Activated CD4-positive, alpha-beta T cell treated with anti-CD3 and anti-CD28 coated beads for 24 hours (primary cell): ENCODE measurements around the gene NEURL2.
"Not testable (repeated sequence)": the region's sequence is repeated elsewhere in the genome, so short reads cannot be mapped to it uniquely, and the experiment has no call there.

Source experiments
- DNase-seq, 2 donors: peaks; one replicate each; pipeline ENCODE4 v3.0.0-alpha.2; 2020; ENCODE audit warnings: low read depth in 2 of 2

Gene NEURL2, protein sequence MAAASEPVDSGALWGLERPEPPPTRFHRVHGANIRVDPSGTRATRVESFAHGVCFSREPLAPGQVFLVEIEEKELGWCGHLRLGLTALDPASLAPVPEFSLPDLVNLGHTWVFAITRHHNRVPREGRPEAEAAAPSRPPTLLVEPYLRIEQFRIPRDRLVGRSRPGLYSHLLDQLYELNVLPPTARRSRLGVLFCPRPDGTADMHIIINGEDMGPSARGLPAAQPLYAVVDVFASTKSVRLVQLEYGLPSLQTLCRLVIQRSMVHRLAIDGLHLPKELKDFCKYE

DNA sequence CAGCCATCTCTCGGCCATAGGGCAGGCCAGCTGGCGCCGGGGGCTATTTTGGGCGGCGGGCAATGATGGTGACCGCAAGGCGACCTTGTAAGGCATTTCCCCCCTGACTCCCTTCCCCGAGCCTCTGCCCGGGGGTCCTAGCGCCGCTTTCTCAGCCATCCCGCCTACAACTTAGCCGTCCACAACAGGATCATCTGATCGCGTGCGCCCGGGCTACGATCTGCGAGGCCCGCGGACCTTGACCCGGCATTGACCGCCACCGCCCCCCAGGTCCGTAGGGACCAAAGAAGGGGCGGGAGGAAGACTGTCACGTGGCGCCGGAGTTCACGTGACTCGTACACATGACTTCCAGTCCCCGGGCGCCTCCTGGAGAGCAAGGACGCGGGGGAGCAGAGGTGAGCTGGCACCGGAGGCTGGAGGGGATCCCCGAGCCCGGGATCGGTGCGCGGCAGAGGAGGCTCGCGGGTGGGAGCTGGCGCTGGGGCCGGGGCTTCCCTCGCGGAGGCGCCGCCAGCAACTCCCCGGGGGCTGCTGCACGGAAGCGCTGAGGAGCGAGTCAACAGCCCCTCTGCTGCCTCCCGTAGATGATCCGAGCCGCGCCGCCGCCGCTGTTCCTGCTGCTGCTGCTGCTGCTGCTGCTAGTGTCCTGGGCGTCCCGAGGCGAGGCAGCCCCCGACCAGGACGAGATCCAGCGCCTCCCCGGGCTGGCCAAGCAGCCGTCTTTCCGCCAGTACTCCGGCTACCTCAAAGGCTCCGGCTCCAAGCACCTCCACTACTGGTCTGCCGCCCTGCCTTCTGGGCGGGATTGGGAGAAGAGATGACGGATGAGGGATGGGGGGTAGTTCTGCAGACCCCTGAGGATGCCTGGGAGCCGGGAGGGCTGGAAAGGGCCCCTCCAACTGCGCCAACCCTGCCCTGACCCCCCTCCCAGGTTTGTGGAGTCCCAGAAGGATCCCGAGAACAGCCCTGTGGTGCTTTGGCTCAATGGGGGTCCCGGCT lies at the start of gene NEURL2, which contains the start of gene CTSA:
NEURL2 (minus strand) TSS at position 224 of the 999 bp plus-strand sequence; CDS start at position 7, 217 bp downstream.
CTSA (plus strand) TSS at position 351 of the 999 bp plus-strand sequence; CDS start at position 585, 234 bp downstream.
- DNase-seq, result peak; percentile 77 to 78

DNA sequence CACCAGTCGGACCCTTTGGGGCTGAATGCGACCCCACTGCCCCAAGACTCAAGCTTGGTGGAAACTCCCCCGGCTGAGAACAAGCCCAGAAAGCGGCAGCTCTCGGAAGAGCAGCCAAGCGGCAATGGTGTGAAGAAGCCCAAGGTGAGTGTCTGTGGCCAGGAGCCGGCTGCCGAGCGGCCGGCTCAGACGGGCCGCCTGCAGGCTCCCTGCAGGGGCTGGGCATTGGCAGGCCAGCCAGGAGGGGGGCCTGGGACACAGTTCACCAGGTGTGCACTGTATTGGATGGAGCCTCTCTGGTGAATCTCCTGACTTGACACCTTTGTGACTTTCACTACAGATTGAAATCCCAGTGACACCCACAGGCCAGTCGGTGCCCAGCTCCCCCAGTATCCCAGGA lies 49.5 kb upstream of the NEURL2 start:
- DNase-seq, result no peak

DNA sequence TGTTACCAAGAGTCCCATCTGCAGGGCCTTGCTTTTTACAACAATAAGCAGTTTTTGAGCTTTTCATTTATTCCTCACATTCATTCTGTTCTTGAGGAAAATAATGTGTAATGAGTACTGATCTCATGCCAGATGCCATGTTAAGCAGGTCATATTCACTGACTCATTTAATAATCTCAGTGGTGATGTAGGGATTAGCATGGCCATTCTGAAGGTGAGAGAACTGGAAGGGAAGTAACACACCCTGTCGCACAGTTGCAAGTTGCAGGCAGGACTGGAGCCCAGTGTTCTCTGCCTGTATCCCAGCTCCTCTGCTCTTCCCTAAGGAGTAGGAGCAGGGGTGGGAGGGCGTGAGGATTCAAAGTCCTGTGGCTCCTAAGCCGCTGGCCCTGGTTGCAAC lies 49.0 kb upstream of the NEURL2 start:
- DNase-seq, result no peak

DNA sequence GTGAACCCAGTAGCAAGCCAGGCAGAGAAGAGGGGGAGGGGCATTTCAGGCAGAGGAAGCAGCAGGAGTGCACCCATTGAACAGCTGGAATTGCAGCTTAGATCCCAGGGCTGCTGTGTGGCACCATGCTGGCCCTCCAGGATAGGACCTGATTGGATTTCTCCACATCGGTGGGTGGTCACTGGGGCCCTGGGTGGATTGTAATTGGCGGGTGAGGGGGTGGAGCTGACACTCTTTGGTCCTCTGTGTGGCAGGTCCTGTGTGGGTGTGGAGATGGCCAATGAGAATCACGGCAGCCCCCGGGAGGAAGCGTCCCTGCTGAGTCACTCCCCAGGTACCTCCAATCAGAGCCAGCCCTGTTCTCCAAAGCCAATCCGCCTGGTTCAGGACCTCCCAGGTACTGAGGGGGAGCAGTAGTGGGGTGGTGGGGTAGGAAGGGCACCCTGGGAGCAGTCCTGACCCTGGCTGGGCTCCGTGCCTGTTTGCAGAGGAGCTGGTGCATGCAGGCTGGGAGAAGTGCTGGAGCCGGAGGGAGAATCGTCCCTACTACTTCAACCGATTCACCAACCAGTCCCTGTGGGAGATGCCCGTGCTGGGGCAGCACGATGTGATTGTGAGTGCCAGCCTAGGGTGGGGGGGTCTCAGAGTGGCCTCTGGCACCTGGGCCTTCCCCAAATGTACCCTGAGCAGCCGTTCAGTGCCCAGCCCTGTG lies 47.9 kb upstream of the NEURL2 start:
- DNase-seq, result no peak

DNA sequence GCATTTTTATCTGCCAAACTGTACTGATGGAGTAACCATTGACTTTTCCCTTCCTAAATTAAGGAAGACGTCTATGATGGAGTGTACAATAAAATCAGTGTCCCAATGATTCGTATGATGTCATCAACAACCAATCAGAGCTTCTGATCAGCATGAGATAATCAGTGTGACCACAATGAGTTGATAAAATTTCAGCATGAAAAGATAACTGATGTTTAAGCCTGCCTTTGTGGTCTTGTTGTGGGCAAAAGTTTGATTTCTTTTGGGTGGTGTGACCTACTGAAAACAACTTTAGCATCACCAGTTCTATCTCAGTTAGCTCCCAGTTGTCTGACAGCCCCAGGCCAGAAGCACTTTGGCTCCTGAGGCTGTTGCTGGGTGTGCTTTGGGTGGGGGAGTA lies 46.8 kb upstream of the NEURL2 start:
- no peak for DNase-seq

DNA sequence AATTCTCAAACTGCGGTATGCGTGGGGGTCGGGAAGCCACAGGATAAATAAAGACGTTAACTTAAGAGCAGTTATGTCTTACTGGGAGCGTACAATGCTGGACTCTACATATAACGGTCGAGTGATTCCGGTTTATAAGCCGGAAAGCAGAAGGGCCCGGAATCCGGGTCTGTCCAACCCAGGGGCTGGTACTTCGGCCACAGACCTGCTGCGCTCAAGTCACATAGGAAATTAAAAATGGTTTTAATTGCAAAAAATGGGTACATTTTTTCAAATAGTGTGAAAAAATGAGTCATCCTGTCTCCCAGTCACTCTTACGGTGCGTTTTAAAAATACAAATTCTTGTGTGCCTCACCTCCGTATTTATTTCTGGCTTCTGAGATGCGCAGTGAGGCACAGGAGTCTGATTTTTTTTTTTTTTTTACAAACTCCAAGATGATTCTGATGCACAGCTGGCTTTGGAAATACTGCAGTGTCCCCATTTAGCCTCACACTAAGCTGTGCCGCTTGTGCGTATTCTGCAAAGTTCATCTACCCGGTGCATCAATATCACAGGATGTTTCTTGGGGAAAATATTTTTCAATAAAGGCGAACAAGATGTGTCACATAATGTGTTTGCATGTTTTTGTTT lies 44.5 kb upstream of the NEURL2 start:
- DNase-seq, result no peak

DNA sequence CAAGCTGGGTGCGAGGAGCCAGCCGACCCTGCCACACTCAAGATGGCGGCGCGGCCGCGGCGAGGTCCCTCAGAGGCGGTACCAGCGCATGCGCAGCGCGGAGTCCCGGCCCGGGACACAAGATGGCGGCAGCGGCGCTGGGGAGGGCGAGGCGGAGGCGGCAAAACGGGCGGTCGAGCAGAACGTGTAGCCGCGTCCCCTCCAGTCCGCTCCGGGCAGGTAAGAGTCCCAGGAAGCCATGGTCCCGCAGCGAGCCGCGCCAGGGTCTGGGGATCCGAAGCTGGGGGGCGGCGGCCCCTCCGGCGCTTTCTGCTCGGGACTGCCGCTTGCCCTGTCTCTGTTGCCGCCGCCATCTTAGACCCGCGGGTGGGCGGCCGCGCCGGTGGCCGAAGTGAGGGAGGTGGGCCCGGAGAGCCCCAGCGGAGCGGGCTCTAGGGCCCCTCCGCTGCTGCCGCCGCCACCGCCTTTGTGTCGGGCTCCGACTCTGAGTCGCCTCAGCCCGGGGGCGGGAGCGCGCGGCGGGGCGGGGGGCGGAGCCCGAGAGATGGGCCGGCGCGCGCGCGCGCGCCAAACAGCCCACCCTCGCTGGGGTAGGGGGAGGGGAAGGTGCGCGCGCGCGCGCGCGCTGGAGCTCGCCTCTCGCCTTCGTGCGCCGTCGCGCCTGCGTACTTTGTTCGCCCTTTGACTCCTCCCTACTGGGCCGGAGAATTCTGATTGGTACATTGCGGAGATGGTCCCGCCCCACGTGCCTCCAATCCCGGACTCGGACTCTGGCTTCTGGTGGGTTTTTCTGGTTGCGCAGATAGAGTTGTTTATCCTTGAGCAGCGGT lies 43.8 kb upstream of the NEURL2 start, which contains the start of gene PCIF1:
PCIF1 (plus strand) TSS at position 98 of the 830 bp plus-strand sequence. CDS start 4,317 bp downstream, outside the sequence.
- peak; percentile 98 to 99 for DNase-seq

DNA sequence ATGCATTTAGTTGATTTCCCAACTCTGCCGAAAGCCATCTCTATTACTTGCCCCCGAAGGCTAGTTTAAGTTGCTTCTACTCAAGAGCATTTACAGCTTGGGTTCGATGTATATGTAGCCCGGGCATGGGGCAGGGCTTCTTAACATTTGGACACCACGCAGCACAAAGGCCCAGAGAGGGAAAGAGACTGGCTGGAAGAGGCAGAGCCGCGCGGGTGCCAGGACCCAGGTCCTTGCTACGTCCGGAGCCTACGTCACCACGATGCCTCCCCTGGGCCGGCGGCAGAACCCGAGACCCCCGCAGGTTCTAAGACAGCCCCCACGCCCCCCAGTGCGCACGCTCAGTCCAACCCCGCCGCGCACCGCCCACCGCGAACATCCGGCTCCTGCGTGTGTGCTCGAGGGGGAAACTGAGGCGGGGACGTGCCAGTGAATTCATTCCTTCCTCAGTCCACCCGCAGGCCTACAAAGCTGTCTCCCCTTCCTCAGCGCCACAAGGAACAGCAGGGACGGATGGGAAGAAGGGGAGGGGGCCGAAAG lies 43.1 kb upstream of the NEURL2 start:
- DNase-seq, result peak in 1 of 2 donors; percentile 36

DNA sequence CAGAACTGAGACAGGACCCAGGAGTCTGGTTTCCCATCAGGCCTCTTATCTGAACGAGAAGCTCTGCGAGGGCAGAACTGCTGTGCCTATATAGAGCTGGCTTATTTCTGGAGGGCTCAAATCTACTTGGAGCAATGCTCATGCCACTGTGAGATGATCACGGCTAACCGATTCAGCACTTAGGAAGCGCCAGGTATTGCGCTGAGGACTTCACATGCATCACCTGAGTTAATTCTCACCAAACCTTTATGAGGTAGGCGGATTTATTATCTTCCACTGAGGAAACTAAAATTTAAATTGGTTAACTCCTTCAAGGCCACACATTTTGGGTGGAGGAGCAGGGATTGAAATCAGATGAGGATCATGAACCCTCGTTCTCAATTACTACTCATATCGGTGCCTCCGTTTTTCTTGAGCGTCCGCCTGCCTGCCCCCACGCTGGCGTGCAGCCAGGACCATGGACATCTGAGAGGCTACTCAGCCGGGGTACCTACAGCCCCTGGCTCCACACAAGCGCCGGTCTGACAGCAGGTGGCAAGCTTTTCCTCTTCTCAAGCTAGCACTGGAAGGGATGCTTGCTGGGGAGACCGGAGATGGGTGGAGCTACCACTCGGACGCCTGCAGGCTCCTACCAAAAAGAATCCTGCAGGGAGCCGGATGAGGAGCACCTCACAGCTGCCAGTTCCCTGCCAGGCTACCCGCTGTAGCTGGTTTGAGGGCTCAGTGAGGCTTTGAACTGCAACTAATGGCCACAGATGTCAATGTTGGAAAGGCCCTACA lies 42.4 kb upstream of the NEURL2 start:
- DNase-seq, result peak; percentile 39 to 52

DNA sequence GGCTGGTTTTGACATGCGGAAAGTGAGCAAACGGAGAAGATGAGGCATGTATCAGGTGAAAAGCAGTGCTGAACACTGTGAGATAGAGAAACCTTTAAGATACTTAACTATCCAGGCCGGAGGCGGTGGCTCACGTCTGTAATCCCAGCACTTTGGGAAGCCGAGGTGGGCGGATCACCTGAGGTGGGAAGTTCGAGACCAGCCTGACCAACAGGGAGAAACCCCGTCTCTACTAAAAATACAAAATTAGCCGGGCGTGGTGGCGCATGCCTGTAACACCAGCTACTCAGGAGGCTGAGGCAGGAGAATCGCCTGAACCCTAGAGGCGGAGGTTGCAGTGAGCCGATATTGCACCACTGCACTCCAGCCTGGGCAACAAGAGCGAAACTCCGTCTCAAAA lies 40.7 kb upstream of the NEURL2 start:
- not testable (repeated sequence) for DNase-seq

DNA sequence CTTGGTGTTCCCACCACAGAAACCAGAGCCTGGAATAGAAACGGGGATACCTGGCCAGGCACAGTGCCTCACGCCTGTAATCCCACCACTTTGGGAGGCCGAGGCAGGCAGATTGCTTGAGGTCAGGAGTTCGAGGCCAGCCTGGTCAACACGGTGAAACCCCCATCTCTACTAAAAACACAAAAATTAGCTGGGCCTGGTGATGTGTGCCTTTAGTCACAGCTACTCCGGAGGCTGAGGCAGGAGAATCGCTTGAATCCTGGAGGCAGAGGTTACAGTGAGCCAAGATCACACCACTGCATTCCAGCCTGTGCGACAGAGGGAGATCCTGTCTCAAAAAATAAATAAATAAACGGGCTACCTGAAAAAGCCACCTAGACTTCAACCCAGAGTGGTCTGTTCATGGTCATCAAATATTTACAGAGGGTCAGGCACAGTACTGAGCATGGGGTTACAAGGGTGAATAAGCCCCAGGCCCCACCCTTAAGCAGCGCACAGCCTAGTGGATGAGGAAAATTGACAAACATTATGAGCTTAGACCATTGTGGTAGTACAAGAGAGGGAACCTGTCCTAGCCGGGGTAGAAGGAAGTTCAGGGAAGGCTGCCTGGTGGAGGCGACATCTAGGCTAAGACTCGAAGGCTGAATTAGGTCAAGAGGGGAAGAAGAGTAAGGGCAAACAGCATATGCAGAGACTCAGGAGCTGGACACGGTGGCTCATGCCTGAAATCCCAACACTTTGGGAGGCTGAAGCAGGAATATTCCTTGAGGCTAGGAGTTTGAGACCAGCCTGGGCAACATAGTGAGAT lies 36.3 kb upstream of the NEURL2 start:
- no peak for DNase-seq

DNA sequence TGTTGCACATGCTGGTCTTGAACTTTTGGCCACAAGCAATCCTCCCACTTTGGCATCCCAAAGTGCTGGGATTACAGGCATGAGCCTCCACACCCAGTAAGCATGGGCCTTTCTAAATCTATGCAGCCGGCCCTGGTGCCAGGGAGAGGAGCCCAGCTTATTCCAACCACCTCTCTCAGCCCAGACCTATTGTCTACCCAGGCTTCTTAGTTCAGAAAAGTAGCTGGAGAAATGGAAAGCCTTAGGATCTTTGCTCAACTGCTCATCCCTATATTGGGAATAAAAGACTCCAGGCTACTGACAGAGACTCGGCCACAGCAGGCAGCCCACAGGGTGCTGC lies 35.7 kb upstream of the NEURL2 start:
- no peak for DNase-seq

DNA sequence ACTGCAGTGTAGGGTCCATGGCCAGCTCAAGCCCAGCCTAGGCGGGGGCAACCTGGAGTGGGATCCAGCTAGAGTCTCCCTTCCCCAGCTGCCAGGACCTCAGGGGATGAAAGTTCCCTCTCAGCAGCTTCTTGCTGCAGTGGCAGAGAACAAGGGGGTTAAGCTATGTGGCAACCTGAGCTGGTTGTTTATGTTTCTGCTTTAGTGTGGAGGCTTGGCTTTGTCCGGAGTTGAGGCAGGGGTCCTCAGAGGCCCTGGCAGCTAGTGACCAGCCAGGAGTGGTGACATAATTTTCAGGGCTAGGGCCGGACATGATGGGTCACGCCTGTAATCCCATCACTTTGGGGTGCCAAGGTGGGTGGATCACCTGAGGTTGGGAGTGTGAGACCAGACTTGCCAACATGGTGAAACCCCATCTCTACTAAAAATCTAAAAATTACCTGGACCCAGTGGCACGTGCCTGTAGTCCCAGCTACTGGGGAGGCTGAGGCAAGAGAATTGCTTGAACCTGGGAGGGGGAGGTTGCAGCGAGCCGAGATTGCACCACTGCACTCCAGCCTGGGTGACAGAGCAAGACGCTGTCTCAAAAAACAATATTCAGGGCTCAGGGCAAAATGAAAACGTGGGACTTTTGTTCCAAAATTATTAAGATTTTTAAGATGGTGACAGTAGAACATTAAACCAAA lies 35.0 kb upstream of the NEURL2 start:
- DNase-seq, result no peak

DNA sequence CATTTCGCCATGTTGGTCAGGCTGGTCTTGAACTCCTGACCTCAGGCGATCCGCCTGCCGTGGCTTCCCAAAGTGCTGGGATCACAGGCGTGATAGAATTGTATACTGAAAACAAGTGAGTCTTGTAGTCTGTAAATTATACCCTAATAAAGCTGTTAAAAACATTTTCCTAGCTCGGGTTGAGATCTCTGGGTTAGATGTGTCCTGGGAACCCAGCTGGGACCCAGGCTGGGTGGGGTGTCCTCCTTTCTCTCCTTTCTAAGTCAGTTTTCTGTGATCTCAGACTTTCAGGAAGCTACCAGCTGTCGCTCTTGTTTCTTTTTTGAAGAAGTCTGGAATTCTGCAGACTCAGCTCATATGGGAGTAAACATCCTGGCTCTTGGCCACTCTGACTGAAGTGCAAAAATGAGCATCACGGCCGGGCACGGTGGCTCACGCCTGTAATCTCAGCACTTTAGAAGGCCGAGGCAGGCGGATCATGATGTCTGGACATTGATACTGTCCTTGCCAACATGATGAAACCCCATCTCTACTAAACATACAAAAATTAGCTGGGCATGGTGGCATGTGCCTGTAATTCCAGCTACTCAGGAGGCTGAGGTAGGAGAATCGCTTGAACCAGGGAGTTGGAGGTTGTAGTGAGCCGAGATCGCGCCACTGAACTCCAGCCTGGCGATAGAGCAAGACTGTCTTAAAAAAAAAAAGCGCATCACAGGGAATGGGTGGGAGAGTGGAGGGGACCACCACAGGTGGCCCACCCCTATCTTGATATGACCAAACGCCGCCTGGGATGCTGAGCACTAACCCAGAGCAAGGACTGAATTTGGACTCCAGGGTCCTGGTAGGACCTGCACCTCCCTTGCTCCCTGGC lies 33.6 kb upstream of the NEURL2 start:
- DNase-seq, result no peak

DNA sequence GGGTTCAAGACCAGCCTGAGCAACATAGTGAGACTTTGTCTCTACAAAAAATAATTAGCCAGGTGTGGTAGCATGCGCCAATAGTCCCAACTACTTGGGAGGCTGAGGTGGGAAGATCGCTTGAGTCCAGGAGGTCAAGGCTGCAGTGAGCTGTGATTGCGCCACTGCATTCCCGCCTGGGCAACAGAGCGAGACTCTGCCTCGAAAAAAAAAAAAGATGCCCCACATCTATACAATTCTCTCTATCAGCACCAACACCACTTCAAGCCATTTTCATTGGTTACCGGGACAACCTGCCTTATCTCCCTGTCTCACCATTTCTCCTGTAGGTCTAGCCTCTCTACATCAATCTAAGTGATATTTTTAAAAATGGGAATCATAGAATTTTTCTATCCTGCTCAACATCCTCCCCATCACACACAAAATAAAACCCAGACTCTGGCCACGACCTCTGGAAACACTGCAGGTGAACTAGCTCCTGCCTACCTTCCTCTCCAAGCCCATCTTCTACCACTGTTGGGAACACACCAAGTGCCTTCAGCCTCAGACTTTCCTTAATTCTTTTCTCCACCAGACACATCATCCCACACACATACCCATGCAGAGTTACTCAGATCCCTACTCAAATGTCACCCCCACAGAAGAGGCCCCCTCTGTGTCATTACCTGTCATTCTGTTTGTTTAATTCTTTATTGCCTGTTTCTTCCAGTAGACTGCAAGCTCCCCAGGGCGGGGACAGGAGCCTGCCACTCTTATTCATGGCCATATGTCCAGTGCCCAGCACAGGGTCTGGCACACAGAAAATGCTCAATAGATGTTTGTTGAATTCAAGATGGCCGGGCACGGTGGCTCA lies 30.6 kb upstream of the NEURL2 start:
- no peak for DNase-seq
